ENCODE measurements around the gene ANKS1B.

DNA sequence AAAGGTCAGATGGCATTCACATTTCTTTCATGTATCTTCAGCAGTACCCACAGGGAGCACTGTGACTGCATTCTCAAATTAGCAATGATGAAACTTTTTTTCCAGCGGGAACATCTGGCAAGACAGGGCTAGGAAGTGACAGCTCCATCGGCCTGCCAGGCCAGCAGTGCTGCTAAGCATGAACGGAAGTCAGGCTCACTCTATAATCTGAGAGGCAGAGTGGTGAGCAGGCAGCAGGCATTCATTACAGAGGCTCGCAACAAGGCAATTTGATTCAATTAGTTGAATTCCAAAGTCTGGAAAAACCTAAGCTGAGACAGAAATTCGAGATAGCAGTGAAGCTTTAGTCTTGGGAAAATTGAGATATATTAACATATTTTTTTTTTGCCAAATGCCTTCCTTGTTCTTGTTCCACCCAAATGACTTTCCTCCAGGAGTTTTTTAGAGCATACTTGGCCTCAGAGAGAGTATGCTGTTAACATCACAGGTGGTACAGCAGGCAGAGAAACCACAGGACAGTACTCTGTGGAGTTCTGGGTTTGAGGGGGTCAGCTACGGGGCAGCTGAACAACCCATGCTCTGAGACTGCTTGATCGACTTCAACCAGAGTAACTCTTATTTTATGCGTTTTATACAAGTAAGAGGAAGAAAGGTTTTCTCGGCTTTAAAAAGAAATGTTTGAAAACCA is 924.8 kb downstream of the ANKS1B start:
- no peak for TF ChIP-seq GATA3 (IDR thresholded peaks at IDR 0.05; ENCODE audit: low read depth, low read length)
- no peak for TF ChIP-seq GATA2 (IDR thresholded peaks at IDR 0.05; ENCODE audit: low read depth, low read length)

Data from SH-SY5Y (cell line).